DND-41 (cell line): ENCODE results near the gene GALNT12.

Experiments
- ATAC-seq: fragments of 200-7000 bp; cut with Tn5 transposase; 3 replicates; pipeline ENCODE4 v1.9.1; 2021; ENCODE audit warnings: low read depth; ENCODE audit not compliant: insufficient read depth
- DNase-seq: peaks from one replicate; pipeline ENCODE4 v3.0.0-alpha.2; 2020
- H2AFZ ChIP-seq: 2 replicates; pipeline ENCODE4 v1.6.0; 2012; ENCODE audit warnings: low read depth, low read length
- H3K27ac ChIP-seq: 2 replicates; pipeline ENCODE4 v1.5.1; 2012; ENCODE audit warnings: low read length, inconsistent platforms
- H3K27me3 ChIP-seq: fragments of 200-600 bp; sonication (generic); 2 replicates; pipeline ENCODE4 v1.6.0; 2012; ENCODE audit warnings: low read length, mild to moderate bottlenecking, inconsistent platforms; ENCODE audit not compliant: insufficient read depth, poor library complexity
- H3K36me3 ChIP-seq: 2 replicates; pipeline ENCODE4 v1.5.1; 2012; ENCODE audit warnings: low read length, inconsistent platforms; ENCODE audit not compliant: insufficient read depth
- H3K4me1 ChIP-seq: 2 replicates; pipeline ENCODE4 v1.5.1; 2012; ENCODE audit warnings: mild to moderate bottlenecking, low read length; ENCODE audit not compliant: insufficient read depth
- H3K4me2 ChIP-seq: 2 replicates; pipeline ENCODE4 v1.6.0; 2012; ENCODE audit warnings: mild to moderate bottlenecking, moderate library complexity, low read length, inconsistent platforms; ENCODE audit not compliant: insufficient read depth
- H3K4me3 ChIP-seq, 2 experiments: fragments of 200-600 bp in 1 of 2; shearing (Covaris generic) in 1 of 2; 2 replicates each; pipeline ENCODE4 v1.5.1; 2012 to 2016; ENCODE audit warnings: inconsistent platforms in 2 of 2, low read length in 2 of 2, mild to moderate bottlenecking in 2 of 2, low read depth in 1 of 2, moderate library complexity in 1 of 2
- H3K79me2 ChIP-seq: 2 replicates; pipeline ENCODE4 v1.6.0; 2012; ENCODE audit warnings: low read length, inconsistent platforms; ENCODE audit not compliant: insufficient read depth
- H3K9ac ChIP-seq: 2 replicates; pipeline ENCODE4 v1.6.0; 2012; ENCODE audit warnings: low read depth, mild to moderate bottlenecking, inconsistent platforms, low read length, moderate library complexity
- H3K9me3 ChIP-seq: 2 replicates; pipeline ENCODE4 v1.5.1; 2012; ENCODE audit warnings: low read length, moderate library complexity, mild to moderate bottlenecking, inconsistent platforms; ENCODE audit not compliant: insufficient read depth, severe bottlenecking
- H4K20me1 ChIP-seq: 2 replicates; pipeline ENCODE4 v1.6.0; 2012; ENCODE audit warnings: low read length; ENCODE audit not compliant: insufficient read depth
- EZH2 ChIP-seq: IDR thresholded peaks from 3 replicates; pipeline ENCODE4 v1.6.1; 2012; ENCODE audit warnings: borderline replicate concordance, low read depth, mild to moderate bottlenecking, moderate library complexity, low read length, inconsistent platforms; ENCODE audit not compliant: severe bottlenecking
- TF ChIP-seq, protein P1 (sequence below): IDR thresholded peaks from 2 replicates; pipeline ENCODE4 v1.5.1; 2012; ENCODE audit warnings: borderline replicate concordance, low read length, moderate library complexity, mild to moderate bottlenecking; ENCODE audit not compliant: poor library complexity, severe bottlenecking; ENCODE audit errors: extremely low read depth

GALNT12 gene

DNA sequence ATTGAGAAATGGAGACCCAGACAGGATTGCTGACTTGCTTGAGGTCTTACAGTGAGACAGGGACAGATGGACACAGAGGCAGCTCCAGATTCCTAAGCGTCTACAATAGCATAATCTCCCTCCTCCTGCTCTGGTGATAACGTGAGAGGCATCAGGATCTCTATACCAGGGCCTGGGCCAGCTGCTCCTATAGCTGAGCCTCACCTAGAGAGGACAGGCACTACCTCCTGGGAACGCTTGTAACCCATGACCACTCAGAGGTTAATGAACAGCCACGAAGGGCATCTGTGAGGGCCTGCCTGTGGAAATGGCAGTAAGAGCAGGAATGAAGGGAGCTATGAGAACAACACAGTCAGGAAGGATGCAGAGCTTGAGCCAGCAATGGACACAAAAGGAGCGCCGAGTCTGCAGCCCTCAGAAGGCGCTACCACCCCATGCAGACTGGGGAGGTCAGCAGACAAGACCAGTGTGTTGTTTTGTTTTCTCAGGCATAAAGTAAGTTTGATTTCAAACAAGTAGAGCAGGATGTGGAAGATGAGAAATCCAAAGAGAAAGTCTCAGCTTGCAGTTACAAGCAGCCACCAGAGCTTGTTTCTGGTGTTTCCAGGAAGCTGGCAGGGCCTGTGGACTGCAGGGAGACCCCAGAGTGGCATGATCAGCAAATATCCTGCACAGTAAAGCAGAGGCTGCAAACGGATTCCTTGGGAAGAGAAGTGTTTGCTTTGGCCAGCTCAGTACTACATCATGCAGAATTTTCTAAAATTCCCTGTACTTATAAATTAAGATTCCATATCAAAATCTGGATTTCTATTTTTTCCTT is 28.5 kb upstream of the GALNT12 start:
- no peak for TF ChIP-seq EZH2
- TF ChIP-seq, protein P1, sequence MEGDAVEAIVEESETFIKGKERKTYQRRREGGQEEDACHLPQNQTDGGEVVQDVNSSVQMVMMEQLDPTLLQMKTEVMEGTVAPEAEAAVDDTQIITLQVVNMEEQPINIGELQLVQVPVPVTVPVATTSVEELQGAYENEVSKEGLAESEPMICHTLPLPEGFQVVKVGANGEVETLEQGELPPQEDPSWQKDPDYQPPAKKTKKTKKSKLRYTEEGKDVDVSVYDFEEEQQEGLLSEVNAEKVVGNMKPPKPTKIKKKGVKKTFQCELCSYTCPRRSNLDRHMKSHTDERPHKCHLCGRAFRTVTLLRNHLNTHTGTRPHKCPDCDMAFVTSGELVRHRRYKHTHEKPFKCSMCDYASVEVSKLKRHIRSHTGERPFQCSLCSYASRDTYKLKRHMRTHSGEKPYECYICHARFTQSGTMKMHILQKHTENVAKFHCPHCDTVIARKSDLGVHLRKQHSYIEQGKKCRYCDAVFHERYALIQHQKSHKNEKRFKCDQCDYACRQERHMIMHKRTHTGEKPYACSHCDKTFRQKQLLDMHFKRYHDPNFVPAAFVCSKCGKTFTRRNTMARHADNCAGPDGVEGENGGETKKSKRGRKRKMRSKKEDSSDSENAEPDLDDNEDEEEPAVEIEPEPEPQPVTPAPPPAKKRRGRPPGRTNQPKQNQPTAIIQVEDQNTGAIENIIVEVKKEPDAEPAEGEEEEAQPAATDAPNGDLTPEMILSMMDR, result no peak
- DNase-seq, result no peak
- no peak overlapping the region for H3K9ac ChIP-seq
- H2AFZ ChIP-seq, result no peak overlapping the region
- no peaks in the 10 kb centered on the region for H3K27me3 ChIP-seq
- H3K4me3 ChIP-seq, result no peak overlapping the region
- H4K20me1 ChIP-seq, result no peaks in the 10 kb centered on the region
- no peaks in the 10 kb centered on the region for H3K79me2 ChIP-seq
- H3K9me3 ChIP-seq, result no peaks in the 10 kb centered on the region
- no peak for ATAC-seq
- no peaks in the 10 kb centered on the region for H3K4me1 ChIP-seq
- H3K36me3 ChIP-seq, result no peaks in the 10 kb centered on the region
- H3K4me2 ChIP-seq, result no peak overlapping the region
- no peak overlapping the region for H3K27ac ChIP-seq

DNA sequence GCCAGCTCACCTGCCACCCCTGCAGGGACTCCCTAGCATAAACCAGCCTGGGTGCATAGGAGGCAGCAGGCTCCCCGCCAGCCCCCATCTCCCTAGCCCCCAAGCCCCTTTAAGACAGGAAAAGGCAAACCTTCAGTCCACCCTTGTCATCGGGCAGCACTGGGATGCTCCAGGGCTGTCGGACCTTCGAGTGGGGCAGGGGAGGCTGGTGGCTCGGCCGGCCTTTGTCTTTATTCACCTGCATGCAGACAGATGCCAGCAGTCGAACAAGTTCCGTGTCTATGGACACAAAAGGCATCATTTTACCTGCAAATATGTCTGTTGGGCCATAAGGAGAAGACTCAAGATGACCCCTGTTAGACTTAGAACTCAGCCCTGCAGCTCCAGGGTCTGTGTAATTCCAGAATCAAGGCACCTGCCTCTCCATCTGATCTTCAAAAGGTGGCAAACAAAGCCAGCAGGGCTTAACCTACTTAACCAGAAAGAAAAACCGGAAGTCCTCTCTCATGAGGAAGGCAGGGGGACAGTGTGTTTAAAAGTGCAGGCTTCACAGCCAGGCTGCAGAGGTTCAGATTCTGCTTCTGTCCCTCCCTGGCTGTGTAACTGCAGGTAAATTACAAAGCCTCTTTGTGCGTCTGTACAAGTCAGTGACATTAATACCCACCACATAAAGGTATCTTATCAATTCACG is 27.3 kb upstream of the GALNT12 start:
- H3K9me3 ChIP-seq, result no peaks in the 10 kb centered on the region
- H3K27ac ChIP-seq, result no peak overlapping the region
- no peaks in the 10 kb centered on the region for H3K4me1 ChIP-seq
- no peaks in the 10 kb centered on the region for H3K36me3 ChIP-seq
- no peak overlapping the region for H2AFZ ChIP-seq
- H3K4me3 ChIP-seq, result no peak overlapping the region
- H3K27me3 ChIP-seq, result no peaks in the 10 kb centered on the region
- H4K20me1 ChIP-seq, result no peaks in the 10 kb centered on the region
- no peaks in the 10 kb centered on the region for H3K79me2 ChIP-seq
- no peak overlapping the region for H3K9ac ChIP-seq
- ATAC-seq, result no peak
- no peak for DNase-seq
- H3K4me2 ChIP-seq, result no peak overlapping the region
- no peak for TF ChIP-seq EZH2
- TF ChIP-seq, protein P1, result no peak

DNA sequence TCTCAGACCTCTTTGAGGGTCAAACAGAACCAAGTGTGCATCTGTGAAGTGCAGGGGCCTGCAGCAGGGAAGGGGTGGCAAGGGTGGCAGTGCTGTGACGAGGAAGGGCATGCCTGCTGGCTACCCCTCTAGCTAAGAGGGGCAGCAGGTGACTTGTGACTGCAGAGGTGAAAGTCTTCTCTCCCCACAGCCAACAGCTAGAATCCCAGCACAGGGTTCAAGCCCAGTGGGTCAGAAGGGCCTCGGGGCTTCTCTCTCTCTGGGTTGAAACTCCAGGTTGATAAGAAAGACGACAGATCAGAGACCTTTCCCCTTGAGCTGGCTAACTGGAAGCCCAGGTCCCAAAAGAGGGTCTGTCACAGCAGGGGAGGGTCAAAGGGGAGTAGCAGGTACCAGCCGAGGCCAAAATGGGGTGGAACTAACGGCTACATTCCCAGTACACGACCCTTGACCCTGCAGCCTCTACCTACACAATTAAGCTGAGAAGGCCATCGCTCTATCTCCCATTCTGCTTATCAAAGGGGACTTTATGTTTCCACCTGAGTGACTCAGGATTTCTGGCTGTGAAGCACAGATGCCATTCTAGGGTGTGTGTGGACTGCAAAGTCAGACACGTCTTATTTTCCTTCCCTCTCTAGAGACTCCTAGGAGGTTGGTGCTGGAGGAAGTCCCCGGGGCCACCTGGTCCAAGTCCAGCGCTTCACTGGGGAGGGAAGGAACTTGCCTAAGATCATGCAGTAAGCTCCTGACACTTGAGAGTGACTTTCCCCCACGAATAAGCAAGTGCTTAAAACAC is 25.7 kb upstream of the GALNT12 start:
- Histone ChIP-seq H3K4me3 (no peak overlapping the region), H3K79me2 (no peaks in the 10 kb centered on the region), H2AFZ (no peak overlapping the region), H4K20me1 (no peaks in the 10 kb centered on the region), H3K36me3 (no peaks in the 10 kb centered on the region), H3K27ac (no peak overlapping the region), H3K27me3 (no peaks in the 10 kb centered on the region), H3K4me1 (no peaks in the 10 kb centered on the region), H3K4me2 (no peak overlapping the region), H3K9me3 (no peaks in the 10 kb centered on the region), H3K9ac (no peak overlapping the region)
- DNase-seq (no peak), ATAC-seq (no peak)
- TF ChIP-seq, protein P1, result no peak
- no peak for TF ChIP-seq EZH2
